UCSD-AML1 (cell line): ENCODE data around the gene CEL.
"Not testable (repeated sequence)": the region's sequence is repeated elsewhere in the genome, so short reads cannot be mapped to it uniquely, and the experiment has no call there.

ENCODE experiments used
- DNase-seq: peaks from one replicate; lab custom pipeline; 2025; ENCODE audit not compliant: unreplicated experiment; lab: John Stamatoyannopoulos, UW

Gene CEL

DNA sequence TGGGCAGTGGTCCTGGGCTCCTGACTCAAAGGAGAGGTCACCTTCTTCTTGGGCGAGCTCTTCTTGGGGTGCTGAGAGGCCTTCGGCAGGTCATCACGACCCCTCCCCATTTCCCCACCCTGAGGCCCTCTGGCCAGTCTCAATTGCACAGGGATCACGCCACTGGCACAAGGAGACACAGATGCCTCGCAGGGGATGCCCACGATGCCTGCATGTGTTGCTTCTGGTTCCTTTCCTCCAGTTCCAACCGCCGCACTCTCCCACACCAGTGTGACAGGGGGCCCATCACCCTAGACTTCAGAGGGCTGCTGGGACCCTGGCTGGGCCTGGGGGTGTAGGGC lies 1.3 kb downstream of the CEL start:
- DNase-seq, result no peak

DNA sequence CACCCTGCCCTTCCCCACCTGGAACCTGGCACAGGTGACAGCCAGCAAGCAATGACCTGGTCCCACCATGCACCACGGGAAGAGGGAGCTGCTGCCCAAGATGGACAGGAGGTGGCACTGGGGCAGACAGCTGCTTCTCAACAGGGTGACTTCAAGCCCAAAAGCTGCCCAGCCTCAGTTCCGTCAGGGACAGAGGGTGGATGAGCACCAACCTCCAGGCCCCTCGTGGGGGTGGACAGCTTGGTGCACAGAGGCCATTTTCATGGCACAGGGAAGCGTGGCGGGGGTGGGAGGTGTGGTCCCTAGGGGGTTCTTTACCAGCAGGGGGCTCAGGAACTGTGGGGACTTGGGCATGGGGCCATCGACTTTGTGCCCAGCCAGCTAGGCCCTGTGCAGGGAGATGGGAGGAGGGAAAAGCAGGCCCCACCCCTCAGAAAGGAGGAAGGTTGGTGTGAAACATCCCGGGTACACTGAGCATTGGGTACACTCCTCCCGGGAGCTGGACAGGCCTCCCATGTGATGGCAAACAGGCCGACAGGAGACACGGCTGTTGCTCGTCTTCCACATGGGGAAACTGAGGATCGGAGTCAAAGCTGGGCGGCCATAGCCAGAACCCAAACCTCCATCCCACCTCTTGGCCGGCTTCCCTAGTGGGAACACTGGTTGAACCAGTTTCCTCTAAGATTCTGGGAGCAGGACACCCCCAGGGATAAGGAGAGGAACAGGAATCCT lies 1.9 kb downstream of the CEL start:
- DNase-seq, result no peak

DNA sequence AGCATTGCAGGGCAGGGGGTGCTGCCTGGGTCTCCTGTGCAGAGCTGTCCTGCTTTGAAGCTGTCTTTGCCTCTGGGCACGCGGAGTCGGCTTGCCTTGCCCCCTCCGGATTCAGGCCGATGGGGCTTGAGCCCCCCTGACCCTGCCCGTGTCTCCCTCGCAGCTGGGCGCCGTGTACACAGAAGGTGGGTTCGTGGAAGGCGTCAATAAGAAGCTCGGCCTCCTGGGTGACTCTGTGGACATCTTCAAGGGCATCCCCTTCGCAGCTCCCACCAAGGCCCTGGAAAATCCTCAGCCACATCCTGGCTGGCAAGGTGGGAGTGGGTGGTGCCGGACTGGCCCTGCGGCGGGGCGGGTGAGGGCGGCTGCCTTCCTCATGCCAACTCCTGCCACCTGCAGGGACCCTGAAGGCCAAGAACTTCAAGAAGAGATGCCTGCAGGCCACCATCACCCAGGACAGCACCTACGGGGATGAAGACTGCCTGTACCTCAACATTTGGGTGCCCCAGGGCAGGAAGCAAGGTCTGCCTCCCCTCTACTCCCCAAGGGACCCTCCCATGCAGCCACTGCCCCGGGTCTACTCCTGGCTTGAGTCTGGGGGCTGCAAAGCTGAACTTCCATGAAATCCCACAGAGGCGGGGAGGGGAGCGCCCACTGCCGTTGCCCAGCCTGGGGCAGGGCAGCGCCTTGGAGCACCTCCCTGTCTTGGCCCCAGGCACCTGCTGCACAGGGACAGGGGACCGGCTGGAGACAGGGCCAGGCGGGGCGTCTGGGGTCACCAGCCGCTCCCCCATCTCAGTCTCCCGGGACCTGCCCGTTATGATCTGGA lies 2.7 kb downstream of the CEL start:
- no peak for DNase-seq

DNA sequence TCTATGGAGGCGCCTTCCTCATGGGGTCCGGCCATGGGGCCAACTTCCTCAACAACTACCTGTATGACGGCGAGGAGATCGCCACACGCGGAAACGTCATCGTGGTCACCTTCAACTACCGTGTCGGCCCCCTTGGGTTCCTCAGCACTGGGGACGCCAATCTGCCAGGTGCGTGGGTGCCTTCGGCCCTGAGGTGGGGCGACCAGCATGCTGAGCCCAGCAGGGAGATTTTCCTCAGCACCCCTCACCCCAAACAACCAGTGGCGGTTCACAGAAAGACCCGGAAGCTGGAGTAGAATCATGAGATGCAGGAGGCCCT lies 3.2 kb downstream of the CEL start:
- no peak for DNase-seq

DNA sequence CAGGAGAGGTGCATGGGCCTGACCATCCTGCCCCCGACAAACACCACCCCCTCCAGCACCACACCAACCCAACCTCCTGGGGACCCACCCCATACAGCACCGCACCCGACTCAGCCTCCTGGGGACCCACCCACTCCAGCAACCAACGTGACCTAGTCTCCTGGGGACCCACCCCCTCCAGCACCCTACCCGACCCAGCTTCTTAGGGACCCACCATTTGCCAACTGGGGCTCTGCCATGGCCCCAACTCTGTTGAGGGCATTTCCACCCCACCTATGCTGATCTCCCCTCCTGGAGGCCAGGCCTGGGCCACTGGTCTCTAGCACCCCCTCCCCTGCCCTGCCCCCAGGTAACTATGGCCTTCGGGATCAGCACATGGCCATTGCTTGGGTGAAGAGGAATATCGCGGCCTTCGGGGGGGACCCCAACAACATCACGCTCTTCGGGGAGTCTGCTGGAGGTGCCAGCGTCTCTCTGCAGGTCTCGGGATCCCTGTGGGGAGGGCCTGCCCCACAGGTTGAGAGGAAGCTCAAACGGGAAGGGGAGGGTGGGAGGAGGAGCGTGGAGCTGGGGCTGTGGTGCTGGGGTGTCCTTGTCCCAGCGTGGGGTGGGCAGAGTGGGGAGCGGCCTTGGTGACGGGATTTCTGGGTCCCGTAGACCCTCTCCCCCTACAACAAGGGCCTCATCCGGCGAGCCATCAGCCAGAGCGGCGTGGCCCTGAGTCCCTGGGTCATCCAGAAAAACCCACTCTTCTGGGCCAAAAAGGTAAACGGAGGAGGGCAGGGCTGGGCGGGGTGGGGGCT lies 4.6 kb downstream of the CEL start:
- DNase-seq, result no peak

DNA sequence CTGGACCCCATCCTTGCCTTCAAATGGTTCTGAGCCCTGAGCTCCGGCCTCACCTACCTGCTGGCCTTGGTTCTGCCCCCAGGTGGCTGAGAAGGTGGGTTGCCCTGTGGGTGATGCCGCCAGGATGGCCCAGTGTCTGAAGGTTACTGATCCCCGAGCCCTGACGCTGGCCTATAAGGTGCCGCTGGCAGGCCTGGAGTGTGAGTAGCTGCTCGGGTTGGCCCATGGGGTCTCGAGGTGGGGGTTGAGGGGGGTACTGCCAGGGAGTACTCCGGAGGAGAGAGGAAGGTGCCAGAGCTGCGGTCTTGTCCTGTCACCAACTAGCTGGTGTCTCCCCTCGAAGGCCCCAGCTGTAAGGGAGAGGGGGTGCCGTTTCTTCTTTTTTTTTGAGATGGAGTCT lies 5.2 kb downstream of the CEL start:
- no peak for DNase-seq

DNA sequence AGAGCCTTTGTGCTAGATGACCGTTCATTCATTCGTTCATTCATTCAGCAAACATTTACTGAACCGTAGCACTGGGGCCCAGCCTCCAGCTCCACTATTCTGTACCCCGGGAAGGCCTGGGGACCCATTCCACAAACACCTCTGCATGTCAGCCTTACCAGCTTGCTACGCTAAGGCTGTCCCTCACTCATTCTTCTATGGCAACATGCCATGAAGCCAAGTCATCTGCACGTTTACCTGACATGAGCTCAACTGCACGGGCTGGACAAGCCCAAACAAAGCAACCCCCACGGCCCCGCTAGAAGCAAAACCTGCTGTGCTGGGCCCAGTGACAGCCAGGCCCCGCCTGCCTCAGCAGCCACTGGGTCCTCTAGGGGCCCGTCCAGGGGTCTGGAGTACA lies 6.0 kb downstream of the CEL start:
- DNase-seq, result no peak

DNA sequence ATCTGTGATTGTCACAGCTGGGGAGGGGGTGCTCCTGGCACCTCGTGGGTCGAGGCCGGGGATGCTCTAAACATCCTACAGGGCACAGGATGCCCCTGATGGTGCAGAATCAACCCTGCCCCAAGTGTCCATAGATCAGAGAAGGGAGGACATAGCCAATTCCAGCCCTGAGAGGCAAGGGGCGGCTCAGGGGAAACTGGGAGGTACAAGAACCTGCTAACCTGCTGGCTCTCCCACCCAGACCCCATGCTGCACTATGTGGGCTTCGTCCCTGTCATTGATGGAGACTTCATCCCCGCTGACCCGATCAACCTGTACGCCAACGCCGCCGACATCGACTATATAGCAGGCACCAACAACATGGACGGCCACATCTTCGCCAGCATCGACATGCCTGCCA lies 6.7 kb downstream of the CEL start:
- DNase-seq, result not testable (repeated sequence)

DNA sequence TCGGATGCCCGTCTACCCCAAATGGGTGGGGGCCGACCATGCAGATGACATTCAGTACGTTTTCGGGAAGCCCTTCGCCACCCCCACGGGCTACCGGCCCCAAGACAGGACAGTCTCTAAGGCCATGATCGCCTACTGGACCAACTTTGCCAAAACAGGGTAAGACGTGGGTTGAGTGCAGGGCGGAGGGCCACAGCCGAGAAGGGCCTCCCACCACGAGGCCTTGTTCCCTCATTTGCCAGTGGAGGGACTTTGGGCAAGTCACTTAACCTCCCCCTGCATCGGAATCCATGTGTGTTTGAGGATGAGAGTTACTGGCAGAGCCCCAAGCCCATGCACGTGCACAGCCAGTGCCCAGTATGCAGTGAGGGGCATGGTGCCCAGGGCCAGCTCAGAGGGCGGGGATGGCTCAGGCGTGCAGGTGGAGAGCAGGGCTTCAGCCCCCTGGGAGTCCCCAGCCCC lies 8.8 kb downstream of the CEL start:
- not testable (repeated sequence) for DNase-seq

DNA sequence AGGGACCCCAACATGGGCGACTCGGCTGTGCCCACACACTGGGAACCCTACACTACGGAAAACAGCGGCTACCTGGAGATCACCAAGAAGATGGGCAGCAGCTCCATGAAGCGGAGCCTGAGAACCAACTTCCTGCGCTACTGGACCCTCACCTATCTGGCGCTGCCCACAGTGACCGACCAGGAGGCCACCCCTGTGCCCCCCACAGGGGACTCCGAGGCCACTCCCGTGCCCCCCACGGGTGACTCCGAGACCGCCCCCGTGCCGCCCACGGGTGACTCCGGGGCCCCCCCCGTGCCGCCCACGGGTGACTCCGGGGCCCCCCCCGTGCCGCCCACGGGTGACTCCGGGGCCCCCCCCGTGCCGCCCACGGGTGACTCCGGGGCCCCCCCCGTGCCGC lies 9.2 kb downstream of the CEL start:
- not testable (repeated sequence) for DNase-seq

DNA sequence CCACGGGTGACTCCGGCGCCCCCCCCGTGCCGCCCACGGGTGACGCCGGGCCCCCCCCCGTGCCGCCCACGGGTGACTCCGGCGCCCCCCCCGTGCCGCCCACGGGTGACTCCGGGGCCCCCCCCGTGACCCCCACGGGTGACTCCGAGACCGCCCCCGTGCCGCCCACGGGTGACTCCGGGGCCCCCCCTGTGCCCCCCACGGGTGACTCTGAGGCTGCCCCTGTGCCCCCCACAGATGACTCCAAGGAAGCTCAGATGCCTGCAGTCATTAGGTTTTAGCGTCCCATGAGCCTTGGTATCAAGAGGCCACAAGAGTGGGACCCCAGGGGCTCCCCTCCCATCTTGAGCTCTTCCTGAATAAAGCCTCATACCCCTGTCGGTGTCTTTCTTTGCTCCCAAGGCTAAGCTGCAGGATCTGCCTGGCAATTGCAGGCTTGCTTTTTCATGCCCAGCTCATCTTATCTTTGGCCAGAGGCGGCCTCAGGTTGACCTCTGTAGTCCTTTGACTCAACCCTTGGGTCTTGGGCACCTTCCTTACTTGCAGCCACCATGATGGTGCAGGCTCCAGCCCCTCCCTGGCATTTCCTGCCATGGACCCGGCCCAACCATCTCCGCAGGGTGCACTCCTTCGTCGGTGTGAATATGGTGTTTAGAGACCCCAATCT lies 9.8 kb downstream of the CEL start:
- no peak for DNase-seq

DNA sequence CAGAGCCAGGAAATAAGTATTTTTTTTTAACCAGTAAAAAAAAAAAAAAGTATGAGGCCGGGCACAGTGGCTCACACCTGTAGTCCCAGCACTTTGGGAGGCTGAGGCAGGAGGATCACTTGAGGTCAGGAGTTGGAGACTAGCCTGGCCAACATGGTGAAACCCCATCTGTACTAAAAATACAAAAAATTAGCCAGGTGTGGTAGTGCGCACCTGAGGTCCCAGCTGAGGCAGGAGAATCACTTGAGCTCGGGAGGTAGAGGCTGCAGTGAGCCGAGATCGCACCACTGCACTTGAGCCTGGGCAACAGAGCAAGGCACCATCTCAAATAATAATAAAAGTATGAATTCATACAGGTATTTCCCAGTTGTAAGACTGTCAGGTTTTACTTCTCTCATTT lies 10.4 kb downstream of the CEL start:
- not testable (repeated sequence) for DNase-seq

DNA sequence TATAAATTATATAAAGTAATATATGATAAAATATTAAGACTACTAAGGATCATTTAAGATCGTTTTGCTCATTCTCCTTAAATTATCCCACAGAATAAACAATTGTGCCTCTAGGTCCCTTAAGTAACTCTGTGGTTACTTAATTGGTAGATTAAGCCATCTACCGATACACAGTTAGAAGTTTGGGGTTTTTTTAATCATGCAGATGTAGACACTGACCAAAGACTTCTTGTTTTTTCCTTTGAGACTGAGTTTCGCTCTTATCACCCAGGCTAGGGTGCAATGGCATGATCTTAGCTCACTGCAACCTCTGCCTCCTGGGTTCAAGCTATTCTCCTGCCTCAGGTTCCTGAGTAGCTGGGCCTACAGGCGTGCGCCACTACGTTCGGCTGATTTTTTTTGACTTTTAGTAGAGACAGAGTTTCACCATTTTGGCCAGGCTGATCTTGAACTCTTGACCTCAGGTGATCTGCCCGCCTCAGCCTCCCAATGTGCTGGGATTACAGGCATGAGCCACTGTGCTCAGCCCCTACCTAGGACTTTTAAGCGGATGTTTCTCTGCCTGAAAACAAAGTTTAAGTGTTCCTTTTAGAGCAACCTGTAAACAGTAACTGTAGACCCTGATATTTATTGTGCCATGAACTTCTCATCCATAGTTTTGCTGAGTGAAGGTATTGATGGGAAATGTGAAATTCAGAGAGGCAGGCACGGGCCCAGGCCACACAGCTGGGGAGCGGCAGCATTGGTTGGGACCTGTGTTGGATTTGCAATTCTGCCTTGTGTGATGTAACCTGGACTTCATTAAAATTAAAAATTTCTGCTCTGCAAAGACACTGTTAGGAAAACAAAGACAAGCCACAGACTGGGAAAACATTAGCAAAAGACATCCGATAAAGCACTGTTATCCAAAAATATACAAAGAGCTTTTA lies 11.6 kb downstream of the CEL start:
- no peak for DNase-seq

DNA sequence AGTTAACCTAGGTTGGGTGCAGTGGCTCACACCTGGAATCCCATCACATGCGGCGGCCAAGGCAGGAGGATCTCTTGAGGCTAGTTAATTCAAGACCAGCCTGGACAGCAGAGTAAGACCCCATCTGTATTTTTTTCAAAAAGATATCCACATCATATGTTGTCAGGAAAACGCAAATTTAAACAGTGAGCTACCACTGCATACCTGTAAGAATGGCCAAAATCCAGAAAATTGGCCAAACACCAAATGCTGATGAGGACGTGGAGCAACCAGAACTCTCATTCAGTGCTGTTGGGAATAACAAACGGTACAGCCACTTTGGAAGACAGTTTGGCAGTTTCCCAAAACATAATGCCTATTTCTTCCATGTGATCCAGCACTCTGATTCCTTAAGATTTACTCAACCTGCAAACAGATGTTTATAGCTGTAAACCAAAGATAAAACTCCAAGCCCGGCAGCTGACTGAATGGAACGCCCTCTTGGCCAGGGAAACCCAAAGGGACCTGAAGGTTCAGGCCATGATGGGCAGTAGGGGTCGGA lies 12.4 kb downstream of the CEL start:
- DNase-seq, result no peak

DNA sequence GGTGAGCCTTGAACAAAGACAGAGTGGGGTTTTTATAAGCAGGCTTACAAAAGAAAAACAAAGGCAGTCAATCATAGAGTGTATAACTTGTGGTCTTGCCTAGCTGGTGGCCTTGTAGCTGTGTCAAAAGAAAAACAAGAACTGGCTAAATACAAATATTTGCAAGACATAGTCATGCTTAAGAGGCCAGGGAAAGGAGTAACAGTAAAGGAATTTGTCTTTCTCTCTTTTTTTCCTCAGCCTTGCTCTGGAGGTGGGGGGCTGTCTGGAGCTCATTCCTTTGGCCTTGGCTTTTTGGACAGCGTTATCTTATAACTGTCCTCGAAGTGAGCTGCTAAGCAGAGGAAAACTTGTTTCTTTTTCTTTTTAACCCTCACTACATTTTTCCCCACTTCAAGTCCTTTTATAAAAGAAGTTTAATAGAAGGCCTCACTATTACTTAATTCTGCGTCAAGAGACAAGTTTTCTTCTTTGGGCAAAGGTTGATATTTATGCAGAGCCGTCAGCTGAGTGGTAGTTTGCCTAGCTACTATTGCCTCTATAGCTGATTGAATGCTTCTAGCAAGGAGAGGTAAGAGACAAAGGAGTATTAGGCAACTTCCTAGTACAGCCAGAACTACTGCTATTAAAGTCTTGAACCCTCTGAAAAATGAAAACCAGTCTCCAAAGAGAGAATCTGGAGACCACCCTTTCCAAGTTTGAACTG lies 14.3 kb downstream of the CEL start:
- DNase-seq, result no peak

DNA sequence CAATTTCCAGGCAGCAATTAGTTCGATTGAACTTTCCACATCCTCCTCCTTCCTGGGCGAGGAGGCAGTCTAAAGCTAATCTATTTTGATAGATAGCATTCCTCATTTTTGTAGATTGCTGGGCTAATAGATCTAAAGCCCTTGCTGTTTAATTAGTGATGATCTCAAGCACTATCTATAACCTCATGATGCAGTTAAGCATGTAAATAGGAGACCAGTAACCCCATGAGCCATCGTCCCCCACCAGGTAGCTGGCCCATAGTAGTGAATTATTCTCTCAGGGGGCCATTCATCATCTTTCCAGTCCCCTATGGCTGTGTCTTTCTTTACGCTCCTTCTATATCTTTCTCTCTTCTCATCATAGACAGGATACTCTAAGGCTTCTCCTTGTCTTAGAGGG lies 14.9 kb downstream of the CEL start:
- no peak for DNase-seq

DNA sequence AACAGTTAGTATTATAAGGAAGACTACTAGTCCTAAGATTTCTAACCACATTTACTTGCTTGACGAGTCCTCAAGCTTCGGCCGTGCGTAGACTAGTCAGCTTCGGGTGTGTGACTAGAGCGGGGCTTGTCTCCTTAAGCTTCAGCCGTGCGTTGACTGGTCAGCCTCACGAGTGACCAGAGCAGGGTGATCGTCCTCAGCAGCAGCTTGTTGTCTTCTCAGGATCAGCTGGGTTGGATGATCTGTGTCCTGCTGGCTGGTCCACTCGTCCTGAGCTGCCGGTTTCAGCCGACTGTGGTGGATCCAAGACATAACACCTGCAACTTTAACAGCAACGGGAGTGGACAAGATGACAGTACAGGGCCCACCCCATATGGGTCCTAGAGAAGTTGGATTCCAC lies 16.7 kb downstream of the CEL start:
- DNase-seq, result no peak

DNA sequence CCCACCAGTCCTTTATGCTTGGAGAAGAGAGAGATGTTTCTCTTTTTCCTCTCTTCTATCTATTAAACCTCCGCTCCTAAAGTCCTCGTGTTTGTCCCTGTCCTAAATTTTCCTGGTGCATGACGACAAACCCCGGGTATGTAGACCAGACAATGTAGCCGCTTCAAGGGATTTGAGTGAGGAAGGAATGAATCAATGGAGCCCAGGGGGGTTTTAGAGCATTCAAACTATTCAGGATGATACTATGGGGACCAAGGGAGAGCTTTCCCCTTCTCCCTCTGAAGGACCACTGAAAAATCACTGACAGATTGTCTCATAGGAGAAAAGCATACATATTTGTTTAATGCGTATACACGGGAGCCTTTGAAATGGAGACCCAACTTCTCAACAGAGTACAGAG lies 18.4 kb downstream of the CEL start:
- DNase-seq, result no peak
